COLO668 (cell line): ENCODE results near the gene RTP3.
"Not testable (repeated sequence)": the region's sequence is repeated elsewhere in the genome, so short reads cannot be mapped to it uniquely, and the experiment has no call there.

Experiments used
- DNase-seq: peaks from one replicate; lab custom pipeline; 2025; ENCODE audit not compliant: unreplicated experiment; lab: John Stamatoyannopoulos, UW

The RTP3 gene

GRCh38 chr3:46517016-46517783 is 19.4 kb downstream of the RTP3 start:
- DNase-seq, result no peak

GRCh38 chr3:46517784-46518181 is 20.0 kb downstream of the RTP3 start:
- no peak for DNase-seq

GRCh38 chr3:46519952-46520351 is 22.2 kb downstream of the RTP3 start:
- DNase-seq, result no peak

GRCh38 chr3:46520531-46520930 is 22.8 kb downstream of the RTP3 start:
- DNase-seq, result no peak

GRCh38 chr3:46521096-46521495 is 23.3 kb downstream of the RTP3 start:
- no peak for DNase-seq

- not testable (repeated sequence) for DNase-seq
Observed at GRCh38 chr3:46522201-46522600, 24.4 kb downstream of the RTP3 start.

- no peak for DNase-seq
Observed at GRCh38 chr3:46523556-46523955, 25.8 kb downstream of the RTP3 start.

- no peak for DNase-seq
Observed at GRCh38 chr3:46524008-46524407, 26.2 kb downstream of the RTP3 start.

GRCh38 chr3:46524832-46525231 is 27.1 kb downstream of the RTP3 start:
- DNase-seq, result no peak

- no peak for DNase-seq
Observed at GRCh38 chr3:46527239-46527638, 29.5 kb downstream of the RTP3 start.

GRCh38 chr3:46533091-46533490 is 35.3 kb downstream of the RTP3 start:
- DNase-seq, result no peak

- DNase-seq, result no peak
Observed at GRCh38 chr3:46535746-46536145, 38.0 kb downstream of the RTP3 start.

GRCh38 chr3:46536758-46537157 is 39.0 kb downstream of the RTP3 start:
- DNase-seq, result no peak

GRCh38 chr3:46537316-46537715 is 39.5 kb downstream of the RTP3 start:
- DNase-seq, result no peak

GRCh38 chr3:46537779-46538178 is 40.0 kb downstream of the RTP3 start:
- no peak for DNase-seq

GRCh38 chr3:46538425-46538802 is 40.6 kb downstream of the RTP3 start:
- DNase-seq, result not testable (repeated sequence)

- no peak for DNase-seq
Observed at GRCh38 chr3:46538803-46539442, 41.1 kb downstream of the RTP3 start.

- DNase-seq, result no peak
Observed at GRCh38 chr3:46539443-46540005, 41.7 kb downstream of the RTP3 start.

- DNase-seq, result no peak
Observed at GRCh38 chr3:46540550-46540949, 42.8 kb downstream of the RTP3 start.

GRCh38 chr3:46541835-46542234 is 44.1 kb downstream of the RTP3 start:
- DNase-seq, result no peak

- DNase-seq, result no peak
Observed at GRCh38 chr3:46542344-46542743, 44.6 kb downstream of the RTP3 start.

GRCh38 chr3:46542801-46543201 is 45.0 kb downstream of the RTP3 start:
- DNase-seq, result no peak
